GM12878 (cell line): ENCODE measurements around the gene C16orf90. TPM values are rescaled to one million over a fixed set of nuclear protein-coding genes. Genes with fewer than 3 reads are reported as not detected.

Source experiments
- ATAC-seq: fragments of 200-7000 bp; cut with Tn5 transposase; 3 replicates; pipeline ENCODE4 v1.9.1; 2020; ENCODE audit warnings: mild to moderate bottlenecking, moderate library complexity
- BruUV-seq: library from RNA; stranded (reverse); fragments of 400-500 nt; replicated peaks from 2 replicates; lab custom pipeline; 2021; lab: Mats Ljungman, UMichigan
- CTCF ChIA-PET: fragments of 300-600 bp; sonication (Branson Sonifier 250); formaldehyde crosslinking; extraction: SDS; loops from one replicate; lab custom pipeline; 2021; ENCODE audit warnings: inconsistent platforms; lab: Yijun Ruan, JAX
- POLR2A ChIA-PET: fragments of 350-600 bp; formaldehyde crosslinking; extraction: SDS; loops from one replicate; lab custom pipeline; 2021; ENCODE audit warnings: inconsistent platforms; lab: Charles Lee
- RAD21 ChIA-PET: fragments of 300-600 bp; sonication (Branson Sonifier 250); formaldehyde crosslinking; loops from one replicate; lab custom pipeline; 2023; ENCODE audit warnings: antibody characterized with exemption; ENCODE audit not compliant: unreplicated experiment; lab: Charles Lee
- SMC1A ChIA-PET: fragments of 300-600 bp; sonication (Branson Sonifier 250); formaldehyde crosslinking; loops from one replicate; lab custom pipeline; 2023; ENCODE audit not compliant: unreplicated experiment, uncharacterized antibody; lab: Charles Lee
- DNase-seq: peaks from one replicate; pipeline ENCODE4 v3.0.0-alpha.2; 2011; ENCODE audit warnings: low read depth, low spot score
- FAIRE-seq: peaks from 3 replicates; lab custom pipeline; 2011; peaks lifted over from hg19 to GRCh38; lab: Jason Lieb, UNC
- H2AFZ ChIP-seq: 2 replicates; pipeline ENCODE4 v1.6.0; 2011; ENCODE audit warnings: low read depth, low read length, control low read depth; ENCODE audit not compliant: control insufficient read depth
- H3K27ac ChIP-seq: 2 replicates; pipeline ENCODE4 v1.5.1; 2011; ENCODE audit warnings: control low read depth; ENCODE audit not compliant: control insufficient read depth, insufficient read depth
- H3K27me3 ChIP-seq, 2 experiments: replicated peaks in 1 of 2; 2 replicates each; pipeline versions ENCODE4 v1.6.0 to v1.6.1; 2011; ENCODE audit warnings: low read length in 1 of 2; ENCODE audit not compliant: control insufficient read depth in 2 of 2, insufficient read depth in 2 of 2
- H3K36me3 ChIP-seq, 2 experiments: 2 replicates each; pipeline ENCODE4 v1.5.1; 2011; ENCODE audit warnings: low read length in 1 of 2; ENCODE audit not compliant: control insufficient read depth in 2 of 2, insufficient read depth in 2 of 2
- H3K4me1 ChIP-seq: 2 replicates; pipeline ENCODE4 v1.6.1; 2011; ENCODE audit warnings: mild to moderate bottlenecking, low read length, moderate library complexity, mixed read lengths; ENCODE audit not compliant: control insufficient read depth, insufficient read depth
- H3K4me2 ChIP-seq: 2 replicates; pipeline ENCODE4 v1.6.0; 2011; ENCODE audit warnings: control low read depth; ENCODE audit not compliant: control insufficient read depth, insufficient read depth
- H3K4me3 ChIP-seq: fragments of 200-600 bp; sonication (generic); 2 replicates; pipeline ENCODE4 v1.5.1; 2016
- H3K79me2 ChIP-seq: 2 replicates; pipeline ENCODE4 v1.6.0; 2011; ENCODE audit warnings: low read length; ENCODE audit not compliant: control insufficient read depth, insufficient read depth
- H3K9ac ChIP-seq: 2 replicates; pipeline ENCODE4 v1.8.0; 2011; ENCODE audit warnings: low read length, control low read depth, mixed read lengths; ENCODE audit not compliant: control insufficient read depth, insufficient read depth
- H3K9me3 ChIP-seq: replicated peaks from 3 replicates; pipeline ENCODE4 v1.5.1; 2011; ENCODE audit warnings: mild to moderate bottlenecking, low read length; ENCODE audit not compliant: control insufficient read depth, insufficient read depth
- H4K20me1 ChIP-seq: 2 replicates; pipeline ENCODE4 v1.6.0; 2011; ENCODE audit not compliant: control insufficient read depth, insufficient read depth
- PAX8 ChIP-seq: fragments of 450-650 bp; IDR thresholded peaks from 2 replicates; pipeline ENCODE4 v1.6.1; 2017; ENCODE audit warnings: mild to moderate bottlenecking, moderate library complexity
- RAD21 ChIP-seq: IDR thresholded peaks from 2 replicates; pipeline ENCODE4 v1.6.1; 2011; ENCODE audit warnings: mild to moderate bottlenecking, low read depth, low read length, moderate library complexity; ENCODE audit not compliant: insufficient read depth
- RELA ChIP-seq: fragments of 450-650 bp; IDR thresholded peaks from 2 replicates; pipeline ENCODE4 v1.8.0; 2014; ENCODE audit warnings: borderline replicate concordance; ENCODE audit not compliant: partially characterized antibody
- SIN3A ChIP-seq: IDR thresholded peaks from 2 replicates; pipeline ENCODE4 v1.6.1; 2012; ENCODE audit warnings: low read depth, low read length, improper control_type of control experiment
- SIX5 ChIP-seq: IDR thresholded peaks from 2 replicates; pipeline ENCODE4 v1.6.1; 2011; ENCODE audit warnings: mild to moderate bottlenecking, low read depth, low read length, moderate library complexity; ENCODE audit not compliant: severe bottlenecking
- WGBS: methylation state at CpG from one replicate; pipeline ENCODE4 v1.1.6; 2016; ENCODE audit warnings: low lambda C conversion rate; ENCODE audit not compliant: insufficient replicate concordance, insufficient coverage; ENCODE audit errors: missing lambda C conversion rate; 5-methylcytosine and 5-hydroxymethylcytosine counted together
- in situ Hi-C: fragments of 300-500 bp; cut with MboI; formaldehyde crosslinking; loops from 9 replicates; pipeline ENCODE4 v1.14.3; 2018; ENCODE audit warnings: mixed read lengths
- intact Hi-C: fragments of 100-400 bp; cut with micrococcal nuclease; formaldehyde crosslinking; loops from one replicate; pipeline ENCODE4 v1.14.2; 2022; ENCODE audit not compliant: unreplicated experiment
- polyA plus RNA-seq, 11 experiments: library from polyadenylated mRNA; depleted of rRNA in 4 of 11; unstranded in 6 of 11; stranded (reverse) in 5 of 11; fragments of >200 nt; fragmentation: Nextera tagmentation in 4 of 11; fragmentation: Illumina TruSeq in 1 of 11; extraction: Ambion mirVana in 4 of 11; extraction: Trizol in 1 of 11; gene quantifications; 1 replicate in 1 of 11; 2 replicates in 10 of 11; pipeline versions ENCODE4 v1.2.1 to v1.2.3, GENCODE V29; 2011 to 2016; ENCODE audit warnings: inconsistent platforms in 2 of 11, missing spikeins in 2 of 11, low read depth in 1 of 11
- total RNA-seq, 4 experiments: library from RNA; depleted of rRNA in 3 of 4; stranded (reverse); fragments of >200 nt in 3 of 4; fragmentation: Illumina TruSeq in 1 of 4; extraction: Trizol in 1 of 4; gene quantifications; 2 replicates each; pipeline versions ENCODE4 v1.2.1 to v1.2.3, GENCODE V29; 2013 to 2021
- TF ChIP-seq, protein P1 (sequence below): fragments of 450-650 bp; IDR thresholded peaks from 2 replicates; pipeline ENCODE4 v1.6.1; 2017; ENCODE audit warnings: antibody characterized with exemption, mild to moderate bottlenecking, moderate library complexity
- TF ChIP-seq, protein P2 (sequence below): fragments of 450-650 bp; IDR thresholded peaks from 2 replicates; pipeline ENCODE4 v1.6.1; 2014; ENCODE audit warnings: mild to moderate bottlenecking
- TF ChIP-seq, protein P3 (sequence below): fragments of 450-650 bp; formaldehyde crosslinking; IDR thresholded peaks from 2 replicates; pipeline ENCODE4 v1.4.0; 2022; ENCODE audit warnings: mild to moderate bottlenecking, moderate library complexity
- TF ChIP-seq, protein P4 (sequence below): fragments of 150-350 bp; IDR thresholded peaks from 2 replicates; pipeline ENCODE4 v1.6.1; 2016; ENCODE audit warnings: low read depth, low read length

Gene C16orf90
- total and polyA plus RNA-seq, 10 of the 15 experiments (the other 5 are each of a cell fraction or from before 2014, with no cell fraction given) = not detected

DNA sequence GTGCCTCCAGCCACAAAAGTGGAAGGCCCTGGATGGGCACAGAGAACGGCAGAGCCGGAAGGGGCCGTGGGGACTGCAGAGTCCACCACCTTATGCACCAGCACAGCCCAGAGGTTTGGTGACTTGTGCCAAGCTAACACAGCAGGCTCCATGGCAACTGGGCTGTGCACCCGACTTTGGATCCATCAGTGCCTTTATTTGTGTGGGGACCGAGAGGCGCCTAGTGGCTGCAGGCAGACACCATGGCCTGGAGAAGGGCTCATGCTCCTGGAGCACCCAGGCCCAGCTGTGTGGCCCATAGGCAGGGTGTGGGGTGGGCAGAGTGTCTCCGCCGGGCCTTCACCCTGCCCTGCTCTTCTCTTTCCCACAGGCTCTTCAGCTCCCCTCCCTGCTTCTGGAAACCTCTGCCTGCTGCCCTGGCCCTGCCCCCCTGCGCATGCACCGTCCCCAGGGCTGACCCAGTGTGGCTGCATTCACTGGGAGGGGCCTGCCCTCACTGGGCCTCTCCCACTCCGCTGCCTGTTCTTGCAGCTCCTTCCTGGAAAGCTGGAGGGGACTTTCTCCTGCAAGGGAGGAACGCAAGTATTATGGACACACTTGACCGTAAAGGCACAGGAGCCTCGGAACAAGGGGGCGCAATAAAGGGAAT, 10.1 kb downstream of the C16orf90 start (continued):
- no peak for TF ChIP-seq RAD21
- no peak for TF ChIP-seq PAX8
- TF ChIP-seq, protein P1, sequence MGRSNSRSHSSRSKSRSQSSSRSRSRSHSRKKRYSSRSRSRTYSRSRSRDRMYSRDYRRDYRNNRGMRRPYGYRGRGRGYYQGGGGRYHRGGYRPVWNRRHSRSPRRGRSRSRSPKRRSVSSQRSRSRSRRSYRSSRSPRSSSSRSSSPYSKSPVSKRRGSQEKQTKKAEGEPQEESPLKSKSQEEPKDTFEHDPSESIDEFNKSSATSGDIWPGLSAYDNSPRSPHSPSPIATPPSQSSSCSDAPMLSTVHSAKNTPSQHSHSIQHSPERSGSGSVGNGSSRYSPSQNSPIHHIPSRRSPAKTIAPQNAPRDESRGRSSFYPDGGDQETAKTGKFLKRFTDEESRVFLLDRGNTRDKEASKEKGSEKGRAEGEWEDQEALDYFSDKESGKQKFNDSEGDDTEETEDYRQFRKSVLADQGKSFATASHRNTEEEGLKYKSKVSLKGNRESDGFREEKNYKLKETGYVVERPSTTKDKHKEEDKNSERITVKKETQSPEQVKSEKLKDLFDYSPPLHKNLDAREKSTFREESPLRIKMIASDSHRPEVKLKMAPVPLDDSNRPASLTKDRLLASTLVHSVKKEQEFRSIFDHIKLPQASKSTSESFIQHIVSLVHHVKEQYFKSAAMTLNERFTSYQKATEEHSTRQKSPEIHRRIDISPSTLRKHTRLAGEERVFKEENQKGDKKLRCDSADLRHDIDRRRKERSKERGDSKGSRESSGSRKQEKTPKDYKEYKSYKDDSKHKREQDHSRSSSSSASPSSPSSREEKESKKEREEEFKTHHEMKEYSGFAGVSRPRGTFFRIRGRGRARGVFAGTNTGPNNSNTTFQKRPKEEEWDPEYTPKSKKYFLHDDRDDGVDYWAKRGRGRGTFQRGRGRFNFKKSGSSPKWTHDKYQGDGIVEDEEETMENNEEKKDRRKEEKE = no peak
- TF ChIP-seq, all 136 proteins: peak for 0

DNA sequence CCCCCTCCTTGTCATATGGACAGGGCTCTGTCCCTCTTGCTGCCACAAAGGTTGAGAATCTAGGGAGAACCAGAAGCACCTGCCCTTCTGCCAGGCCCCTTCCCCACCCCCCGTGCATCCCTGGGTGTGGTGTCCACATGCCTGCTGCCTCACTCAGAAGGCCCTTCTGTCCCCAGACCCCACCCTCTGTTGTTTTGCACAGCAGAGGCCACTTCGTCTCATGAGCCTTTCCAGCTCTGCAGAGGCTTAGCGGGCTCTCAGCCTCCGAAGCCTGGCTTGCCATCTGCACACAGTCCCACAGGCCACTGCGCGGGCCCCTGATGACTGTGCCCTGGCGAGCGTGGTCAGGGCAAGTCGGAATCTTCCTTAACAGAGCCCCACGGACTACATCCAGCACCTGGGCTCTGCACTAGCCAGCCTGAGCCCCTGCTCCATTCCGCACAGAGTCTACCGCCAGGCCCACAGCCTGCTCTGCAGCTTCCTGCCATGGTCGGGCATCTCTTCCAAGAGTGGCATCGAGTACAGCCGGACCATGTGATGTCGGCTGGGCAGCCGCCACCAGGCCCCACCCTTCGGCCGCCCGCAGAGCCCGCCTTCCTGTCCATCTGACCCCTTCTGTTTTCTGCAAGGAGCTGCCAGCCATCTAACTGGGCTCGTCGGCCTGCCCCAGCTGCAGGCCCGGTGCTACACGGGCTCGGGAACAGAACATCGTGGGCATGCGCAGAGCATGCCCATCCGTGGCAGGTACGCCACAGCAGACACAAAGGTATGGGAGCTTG, 10.8 kb downstream of the C16orf90 start:
- Histone ChIP-seq H3K27me3 (no peaks in the 10 kb centered on the region), H2AFZ (no peak overlapping the region), H3K36me3 (peaks cover 0 to 42% of the 10 kb centered on the region in 2 experiments; a peak in 3 of 4 replicates), H3K4me3 (no peak overlapping the region), H3K27ac (no peak overlapping the region), H3K9ac (no peak overlapping the region), H4K20me1 (no peaks in the 10 kb centered on the region), H3K4me2 (no peak overlapping the region), H3K79me2 (no peaks in the 10 kb centered on the region), H3K4me1 (no peaks in the 10 kb centered on the region), H3K9me3 (no peaks in the 10 kb centered on the region)
- SMC1A ChIA-PET = no interaction called here
- RAD21 ChIA-PET = no interaction called here
- intact Hi-C loops = no loop called here
- ATAC-seq (no peak), FAIRE-seq (no peak), DNase-seq (no peak)
- CTCF ChIA-PET = interaction anchor here (0.5 kb wide), 1 partner anchor 13 kb away, joined by 3 read pairs; no protein-coding TSS in a partner anchor
- POLR2A ChIA-PET = interaction anchor here (0.5 kb wide), 1 partner anchor 204 kb away, joined by 3 read pairs; no protein-coding TSS in a partner anchor
- in situ Hi-C loops = no loop called here
- BruUV-seq = no TSS peak
- 95% methylated on average over 29 of the region's 30 CpGs for WGBS
- TF ChIP-seq RELA = no peak
- TF ChIP-seq, protein P2, sequence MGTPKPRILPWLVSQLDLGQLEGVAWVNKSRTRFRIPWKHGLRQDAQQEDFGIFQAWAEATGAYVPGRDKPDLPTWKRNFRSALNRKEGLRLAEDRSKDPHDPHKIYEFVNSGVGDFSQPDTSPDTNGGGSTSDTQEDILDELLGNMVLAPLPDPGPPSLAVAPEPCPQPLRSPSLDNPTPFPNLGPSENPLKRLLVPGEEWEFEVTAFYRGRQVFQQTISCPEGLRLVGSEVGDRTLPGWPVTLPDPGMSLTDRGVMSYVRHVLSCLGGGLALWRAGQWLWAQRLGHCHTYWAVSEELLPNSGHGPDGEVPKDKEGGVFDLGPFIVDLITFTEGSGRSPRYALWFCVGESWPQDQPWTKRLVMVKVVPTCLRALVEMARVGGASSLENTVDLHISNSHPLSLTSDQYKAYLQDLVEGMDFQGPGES = no peak
- TF ChIP-seq SIX5 = no peak
- TF ChIP-seq, protein P3, sequence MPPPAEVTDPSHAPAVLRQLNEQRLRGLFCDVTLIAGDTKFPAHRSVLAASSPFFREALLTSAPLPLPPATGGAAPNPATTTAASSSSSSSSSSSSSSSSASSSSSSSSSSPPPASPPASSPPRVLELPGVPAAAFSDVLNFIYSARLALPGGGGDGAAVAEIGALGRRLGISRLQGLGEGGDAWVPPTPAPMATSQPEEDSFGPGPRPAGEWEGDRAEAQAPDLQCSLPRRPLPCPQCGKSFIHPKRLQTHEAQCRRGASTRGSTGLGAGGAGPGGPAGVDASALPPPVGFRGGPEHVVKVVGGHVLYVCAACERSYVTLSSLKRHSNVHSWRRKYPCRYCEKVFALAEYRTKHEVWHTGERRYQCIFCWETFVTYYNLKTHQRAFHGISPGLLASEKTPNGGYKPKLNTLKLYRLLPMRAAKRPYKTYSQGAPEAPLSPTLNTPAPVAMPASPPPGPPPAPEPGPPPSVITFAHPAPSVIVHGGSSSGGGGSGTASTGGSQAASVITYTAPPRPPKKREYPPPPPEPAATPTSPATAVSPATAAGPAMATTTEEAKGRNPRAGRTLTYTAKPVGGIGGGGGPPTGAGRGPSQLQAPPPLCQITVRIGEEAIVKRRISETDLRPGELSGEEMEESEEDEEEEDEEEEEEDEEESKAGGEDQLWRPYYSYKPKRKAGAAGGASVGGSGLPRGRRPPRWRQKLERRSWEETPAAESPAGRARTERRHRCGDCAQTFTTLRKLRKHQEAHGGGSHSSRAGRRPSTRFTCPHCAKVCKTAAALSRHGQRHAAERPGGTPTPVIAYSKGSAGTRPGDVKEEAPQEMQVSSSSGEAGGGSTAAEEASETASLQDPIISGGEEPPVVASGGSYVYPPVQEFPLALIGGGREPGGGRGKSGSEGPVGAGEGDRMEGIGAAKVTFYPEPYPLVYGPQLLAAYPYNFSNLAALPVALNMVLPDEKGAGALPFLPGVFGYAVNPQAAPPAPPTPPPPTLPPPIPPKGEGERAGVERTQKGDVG (CRISPR knock-in tag) = no peak
- TF ChIP-seq, protein P4, sequence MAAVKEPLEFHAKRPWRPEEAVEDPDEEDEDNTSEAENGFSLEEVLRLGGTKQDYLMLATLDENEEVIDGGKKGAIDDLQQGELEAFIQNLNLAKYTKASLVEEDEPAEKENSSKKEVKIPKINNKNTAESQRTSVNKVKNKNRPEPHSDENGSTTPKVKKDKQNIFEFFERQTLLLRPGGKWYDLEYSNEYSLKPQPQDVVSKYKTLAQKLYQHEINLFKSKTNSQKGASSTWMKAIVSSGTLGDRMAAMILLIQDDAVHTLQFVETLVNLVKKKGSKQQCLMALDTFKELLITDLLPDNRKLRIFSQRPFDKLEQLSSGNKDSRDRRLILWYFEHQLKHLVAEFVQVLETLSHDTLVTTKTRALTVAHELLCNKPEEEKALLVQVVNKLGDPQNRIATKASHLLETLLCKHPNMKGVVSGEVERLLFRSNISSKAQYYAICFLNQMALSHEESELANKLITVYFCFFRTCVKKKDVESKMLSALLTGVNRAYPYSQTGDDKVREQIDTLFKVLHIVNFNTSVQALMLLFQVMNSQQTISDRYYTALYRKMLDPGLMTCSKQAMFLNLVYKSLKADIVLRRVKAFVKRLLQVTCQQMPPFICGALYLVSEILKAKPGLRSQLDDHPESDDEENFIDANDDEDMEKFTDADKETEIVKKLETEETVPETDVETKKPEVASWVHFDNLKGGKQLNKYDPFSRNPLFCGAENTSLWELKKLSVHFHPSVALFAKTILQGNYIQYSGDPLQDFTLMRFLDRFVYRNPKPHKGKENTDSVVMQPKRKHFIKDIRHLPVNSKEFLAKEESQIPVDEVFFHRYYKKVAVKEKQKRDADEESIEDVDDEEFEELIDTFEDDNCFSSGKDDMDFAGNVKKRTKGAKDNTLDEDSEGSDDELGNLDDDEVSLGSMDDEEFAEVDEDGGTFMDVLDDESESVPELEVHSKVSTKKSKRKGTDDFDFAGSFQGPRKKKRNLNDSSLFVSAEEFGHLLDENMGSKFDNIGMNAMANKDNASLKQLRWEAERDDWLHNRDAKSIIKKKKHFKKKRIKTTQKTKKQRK = no peak
- no peak for TF ChIP-seq SIN3A
- no peak for TF ChIP-seq RAD21
